ENCODE results near the gene TNPO3.
"Not testable (repeated sequence)": the region's sequence is repeated elsewhere in the genome, so short reads cannot be mapped to it uniquely, and the experiment has no call there.

Gene TNPO3

GRCh38 chr7:129069021-129069420 is 14.1 kb upstream of the TNPO3 start:
- DNase-seq (ENCODE audit: low spot score), result no peak

GRCh38 chr7:129067943-129068548 is 13.1 kb upstream of the TNPO3 start:
- no peak for DNase-seq (ENCODE audit: low spot score)

- DNase-seq (ENCODE audit: low spot score), result not testable (repeated sequence)
These were observed 12.2 kb upstream of the TNPO3 start for GRCh38 chr7:129067132-129067561.

- DNase-seq (ENCODE audit: low spot score), result peak; percentile 49
These were observed 11.6 kb upstream of the TNPO3 start for GRCh38 chr7:129066290-129067131.

- DNase-seq (ENCODE audit: low spot score), result no peak
These were observed 1.1 kb upstream of the TNPO3 start for GRCh38 chr7:129055861-129056464.

GRCh38 chr7:129055294-129055816 is 444 bp upstream of the TNPO3 start:
- no peak for DNase-seq (ENCODE audit: low spot score)

GRCh38 chr7:129053938-129054437 is 923 bp downstream of the TNPO3 start:
- DNase-seq (ENCODE audit: low spot score), result peak; percentile 21

GRCh38 chr7:129052441-129052840 is 2.5 kb downstream of the TNPO3 start:
- DNase-seq (ENCODE audit: low spot score), result no peak

GRCh38 chr7:129051459-129051858 is 3.5 kb downstream of the TNPO3 start:
- not testable (repeated sequence) for DNase-seq (ENCODE audit: low spot score)

GRCh38 chr7:129047761-129048160 is 7.2 kb downstream of the TNPO3 start:
- no peak for DNase-seq (ENCODE audit: low spot score)

- DNase-seq (ENCODE audit: low spot score), result no peak
These were observed 9.2 kb downstream of the TNPO3 start for GRCh38 chr7:129045682-129046081.

GRCh38 chr7:129043012-129043411 is 11.9 kb downstream of the TNPO3 start:
- DNase-seq (ENCODE audit: low spot score), result no peak

- no peak for DNase-seq (ENCODE audit: low spot score)
These were observed 13.5 kb downstream of the TNPO3 start for GRCh38 chr7:129041142-129042085.

GRCh38 chr7:129038468-129038867 is 16.4 kb downstream of the TNPO3 start:
- not testable (repeated sequence) for DNase-seq (ENCODE audit: low spot score)

- DNase-seq (ENCODE audit: low spot score), result no peak
These were observed 17.3 kb downstream of the TNPO3 start for GRCh38 chr7:129037585-129037984.

GRCh38 chr7:129032017-129032416 is 22.9 kb downstream of the TNPO3 start:
- no peak for DNase-seq (ENCODE audit: low spot score)

GRCh38 chr7:129030440-129030839 is 24.5 kb downstream of the TNPO3 start:
- no peak for DNase-seq (ENCODE audit: low spot score)

GRCh38 chr7:129024125-129024524 is 30.8 kb downstream of the TNPO3 start:
- no peak for DNase-seq (ENCODE audit: low spot score)

- no peak for DNase-seq (ENCODE audit: low spot score)
These were observed 33.3 kb downstream of the TNPO3 start for GRCh38 chr7:129021656-129022055.

- DNase-seq (ENCODE audit: low spot score), result no peak
These were observed 36.9 kb downstream of the TNPO3 start for GRCh38 chr7:129017933-129018538.

GRCh38 chr7:129017264-129017663 is 37.6 kb downstream of the TNPO3 start:
- no peak for DNase-seq (ENCODE audit: low spot score)
